ENCODE results near the gene SUSD3.
"Not testable (repeated sequence)": the region's sequence is repeated elsewhere in the genome, so short reads cannot be mapped to it uniquely, and the experiment has no call there.

The SUSD3 gene

DNA sequence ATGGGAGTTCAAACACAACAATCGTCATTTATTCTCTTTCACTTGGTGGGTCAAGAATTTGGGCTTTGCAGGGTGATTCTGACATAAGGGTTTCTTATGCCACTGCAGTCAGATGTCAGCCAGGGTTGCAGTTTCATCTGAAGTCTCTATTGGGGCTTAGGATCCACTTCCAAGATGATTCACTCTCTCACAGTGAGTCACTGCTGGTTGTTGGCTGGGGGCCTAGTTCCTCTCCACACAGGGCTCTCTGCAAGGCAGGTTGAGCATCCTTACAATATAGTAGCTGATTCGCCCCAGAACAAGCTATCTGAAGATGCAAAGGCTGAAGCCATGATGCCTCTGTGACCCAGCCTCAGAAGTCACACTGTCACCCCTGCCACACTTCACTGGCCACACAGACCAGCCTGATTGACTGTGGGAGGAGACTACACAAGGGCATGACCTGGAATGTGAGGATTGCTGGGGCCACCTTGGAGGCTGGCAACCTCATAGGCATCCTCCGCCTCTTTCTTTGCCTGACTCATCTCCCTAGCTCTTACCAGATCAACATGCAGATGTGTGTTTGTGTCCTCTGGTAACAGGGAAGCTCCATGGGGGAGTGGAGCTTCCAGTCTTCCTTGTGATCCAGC, 33.1 kb downstream of the SUSD3 start:
- DNase-seq (ENCODE audit: low read depth in 3 of 3, low spot score in 1 of 3), result peak in 1 of 3 donors; percentile 43

DNA sequence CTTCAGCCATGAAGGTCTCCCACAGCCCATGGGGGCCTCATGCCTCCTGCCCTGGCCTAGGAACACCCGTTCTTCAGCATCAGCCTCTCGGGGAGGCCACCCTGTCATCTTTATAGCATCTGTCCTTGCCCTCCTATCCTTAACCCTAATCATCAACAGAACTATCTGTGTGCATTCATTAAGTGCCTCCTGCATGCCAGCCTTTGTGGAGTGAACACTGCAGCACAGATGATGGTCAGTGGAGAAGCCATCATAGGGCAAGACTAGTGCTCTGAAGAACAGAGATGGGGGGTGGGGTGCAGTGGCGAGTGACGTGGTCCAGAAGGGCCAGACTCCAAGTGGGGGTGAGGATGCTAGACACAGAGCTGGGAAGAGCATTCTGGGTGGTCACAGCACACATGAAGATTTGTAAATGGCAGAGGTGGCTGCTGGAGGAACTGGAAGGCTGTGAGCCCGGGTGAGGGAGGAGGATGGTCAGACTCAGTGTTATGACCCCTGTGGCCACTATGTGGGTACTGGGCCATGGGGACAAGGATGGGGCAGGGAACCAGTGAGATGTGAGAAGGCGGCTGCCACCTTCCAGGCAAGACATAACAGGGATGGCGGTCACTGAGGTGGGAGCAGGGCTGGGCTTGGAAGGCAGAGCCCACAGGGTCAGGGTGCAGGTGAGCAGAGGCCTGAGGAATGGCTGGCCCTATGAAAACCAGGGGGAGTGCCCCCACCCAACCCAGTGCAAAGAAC, 33.9 kb downstream of the SUSD3 start:
- no peak for DNase-seq (ENCODE audit: low read depth in 3 of 3, low spot score in 1 of 3)

DNA sequence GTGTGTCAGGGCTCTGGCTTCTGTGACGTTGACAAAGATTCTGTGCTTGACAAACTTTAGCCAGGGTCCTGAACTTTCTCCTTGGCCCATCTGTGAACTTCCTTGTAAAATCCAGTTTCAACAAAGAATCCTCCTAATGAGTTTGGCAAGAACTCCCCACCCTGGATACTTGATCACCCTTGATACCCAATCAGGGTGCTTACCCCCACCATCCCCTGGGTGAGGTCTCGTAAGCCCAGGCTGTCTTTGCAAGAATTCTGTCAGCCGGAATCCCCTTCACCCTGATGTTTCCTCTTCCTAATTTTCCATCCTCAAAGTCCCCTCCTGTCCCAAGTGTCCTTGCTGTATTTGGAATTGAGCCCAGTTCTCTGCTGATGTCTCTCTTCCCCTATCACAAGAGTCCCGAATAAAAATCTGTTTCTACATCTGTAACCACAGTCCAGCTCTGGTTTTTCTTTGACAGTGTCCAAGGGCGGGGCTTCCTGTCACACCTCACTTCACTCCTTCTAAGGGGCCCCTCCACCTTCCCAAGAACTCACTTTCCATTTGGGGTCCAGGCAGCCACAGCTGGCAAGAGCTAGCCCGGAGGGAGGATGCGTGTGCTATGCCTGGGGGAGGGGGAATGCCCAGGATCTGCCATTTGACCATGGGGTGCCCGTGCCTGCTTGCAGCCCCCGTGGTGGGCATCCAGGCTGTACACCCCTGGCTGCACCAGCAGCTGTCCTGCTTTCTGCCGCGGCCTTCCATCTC, 34.8 kb downstream of the SUSD3 start:
- no peak for DNase-seq (ENCODE audit: low read depth in 3 of 3, low spot score in 1 of 3)

DNA sequence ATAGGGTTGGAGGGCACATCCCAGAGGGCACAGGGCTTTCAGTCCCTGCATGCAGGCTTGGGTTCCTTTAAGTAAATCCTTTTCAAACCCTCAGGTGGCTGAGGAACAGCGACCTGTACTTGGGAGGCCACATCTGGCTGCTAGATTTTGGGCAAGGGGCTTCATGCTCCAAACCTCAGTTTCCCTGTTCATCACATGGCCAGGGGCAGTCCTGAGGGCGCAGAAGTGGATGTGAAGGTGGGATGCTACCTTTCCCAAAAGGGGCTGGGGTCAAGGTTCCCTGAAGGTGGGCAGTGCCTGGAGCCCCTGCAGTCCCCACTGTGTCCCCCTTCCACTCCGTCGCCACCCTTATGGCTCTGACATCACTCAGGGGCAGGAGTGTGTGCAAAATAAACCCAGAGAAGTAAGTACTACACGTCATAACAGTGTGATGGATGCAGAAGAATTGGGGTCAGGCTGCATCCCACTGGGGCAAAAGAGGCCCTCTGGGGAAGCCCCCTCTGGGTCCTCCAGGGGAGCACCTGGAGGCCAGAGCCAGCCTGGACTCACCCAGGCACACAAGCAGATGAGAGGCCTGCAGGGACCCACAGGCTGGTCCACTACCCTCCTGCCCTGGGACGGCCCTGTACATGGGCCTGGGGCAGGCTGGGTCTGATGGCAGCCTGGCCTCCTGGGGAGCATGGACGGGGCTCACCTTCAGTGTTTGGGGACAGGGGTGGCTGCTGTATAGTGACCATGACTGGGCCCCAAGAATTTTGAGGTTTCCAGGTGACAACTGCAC, 35.6 kb downstream of the SUSD3 start:
- DNase-seq (ENCODE audit: low read depth in 3 of 3, low spot score in 1 of 3), result no peak

DNA sequence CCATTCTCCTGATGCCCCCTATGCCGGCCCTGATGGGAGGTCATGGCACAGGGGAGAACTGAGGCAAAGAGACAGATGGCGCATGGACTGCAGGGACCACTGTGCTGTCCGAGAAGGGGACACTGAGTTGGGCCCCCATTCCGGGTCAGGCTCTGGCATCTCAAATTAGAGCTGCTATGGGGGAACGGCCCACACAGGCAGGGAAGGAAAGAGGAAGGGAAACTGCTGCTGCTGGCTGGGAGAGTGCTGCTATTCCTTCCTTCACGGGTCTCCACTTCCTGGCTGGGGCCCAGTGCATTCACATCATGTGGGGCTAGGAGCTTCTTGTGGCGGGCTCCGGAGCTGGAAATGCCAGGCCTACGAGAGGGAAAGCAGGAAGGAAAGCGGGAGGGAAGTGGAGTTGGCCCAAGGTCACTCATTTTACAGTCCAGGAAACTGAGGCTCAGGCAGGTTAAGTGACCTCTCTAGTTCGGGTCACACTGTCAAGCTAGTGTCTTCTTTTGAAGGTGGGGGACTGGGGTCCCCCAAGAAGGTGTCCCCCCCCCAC, 36.2 kb downstream of the SUSD3 start:
- no peak for DNase-seq (ENCODE audit: low read depth in 3 of 3, low spot score in 1 of 3)

DNA sequence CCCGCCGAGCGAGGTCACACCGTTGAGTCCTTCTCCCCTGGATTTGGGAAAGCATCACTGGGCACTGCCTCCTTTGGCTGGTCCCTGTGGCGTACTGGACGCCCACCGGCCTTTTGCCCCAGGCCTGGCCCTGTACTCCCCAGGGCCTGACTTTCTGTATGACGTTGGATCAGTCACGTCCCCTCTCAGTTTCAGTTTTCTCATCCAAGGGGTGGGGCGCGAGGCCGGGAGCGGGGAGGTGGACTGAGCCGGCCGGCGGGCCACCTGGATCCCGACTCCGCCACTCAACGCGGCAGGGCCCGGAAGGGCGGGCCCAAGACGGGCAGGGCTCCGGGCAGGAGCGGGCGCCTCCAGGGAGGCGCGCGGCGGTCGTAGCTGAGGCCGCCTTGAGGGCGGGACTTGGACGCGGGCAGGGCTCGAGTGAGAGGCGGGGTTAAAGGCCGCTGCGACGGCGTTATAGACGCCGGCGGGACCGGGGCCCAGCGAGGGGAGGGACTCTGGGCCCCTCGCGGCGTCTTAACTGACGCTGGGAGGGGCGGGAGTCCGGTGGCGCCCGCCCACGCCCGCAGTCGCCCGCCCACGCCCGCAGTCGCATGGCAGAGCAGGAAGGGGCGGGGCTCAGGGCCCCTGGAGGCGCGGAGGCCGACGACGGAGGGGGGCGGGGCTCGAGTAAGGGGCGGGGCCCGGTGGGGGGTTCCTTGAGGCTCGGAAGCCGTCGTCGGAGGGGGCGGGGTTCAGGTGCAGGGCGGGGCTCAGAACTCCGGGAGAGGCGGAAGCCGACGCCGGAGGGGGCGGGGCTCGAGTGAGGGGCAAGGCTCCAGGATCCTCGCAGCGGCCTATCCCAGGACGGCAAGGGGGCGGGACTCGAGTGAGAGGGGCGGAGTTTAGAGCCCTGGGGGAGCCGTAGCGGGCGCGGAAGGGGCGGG, 37.0 kb downstream of the SUSD3 start:
- DNase-seq (ENCODE audit: low read depth in 3 of 3, low spot score in 1 of 3), result peak; percentile 100

DNA sequence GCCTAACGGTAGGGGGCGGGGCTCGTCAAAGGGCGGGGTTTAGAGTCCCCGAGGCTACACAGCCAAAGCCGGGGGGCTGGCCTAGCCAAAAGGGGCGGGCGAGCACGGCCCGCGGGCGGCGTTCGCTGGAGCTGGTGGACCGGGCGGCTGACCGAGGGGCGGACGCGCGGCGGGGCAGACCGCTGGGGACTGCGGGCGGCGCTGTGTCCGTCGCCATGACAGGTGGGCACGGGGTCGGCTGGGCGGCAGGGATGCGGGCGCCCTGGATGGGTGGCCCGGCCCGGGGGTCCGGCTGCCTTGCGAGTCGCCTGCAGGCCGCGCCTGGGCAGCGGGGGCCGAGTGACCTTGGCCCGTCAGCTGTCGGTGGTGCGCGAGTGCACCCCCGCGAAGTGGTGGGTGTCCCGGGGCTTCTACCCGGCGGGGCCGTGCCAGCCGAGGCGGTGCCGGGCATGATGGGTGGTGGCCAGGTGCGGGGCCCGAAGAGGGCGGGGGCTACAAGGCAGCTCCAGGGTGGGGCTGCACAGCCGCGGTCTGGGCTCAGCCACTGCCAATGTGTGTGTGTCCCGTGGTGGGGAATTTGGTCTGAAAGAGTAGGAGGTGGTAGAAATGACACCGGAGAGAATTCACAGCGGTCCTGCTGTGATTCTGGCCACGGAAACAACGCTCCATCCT, 37.8 kb downstream of the SUSD3 start, which contains the start of gene CARD19:
TSS of gene CARD19 (plus strand) at position 87 of the 672 bp plus-strand sequence. CDS start at position 216, 129 bp downstream.
- DNase-seq (ENCODE audit: low read depth in 3 of 3, low spot score in 1 of 3), result no peak

DNA sequence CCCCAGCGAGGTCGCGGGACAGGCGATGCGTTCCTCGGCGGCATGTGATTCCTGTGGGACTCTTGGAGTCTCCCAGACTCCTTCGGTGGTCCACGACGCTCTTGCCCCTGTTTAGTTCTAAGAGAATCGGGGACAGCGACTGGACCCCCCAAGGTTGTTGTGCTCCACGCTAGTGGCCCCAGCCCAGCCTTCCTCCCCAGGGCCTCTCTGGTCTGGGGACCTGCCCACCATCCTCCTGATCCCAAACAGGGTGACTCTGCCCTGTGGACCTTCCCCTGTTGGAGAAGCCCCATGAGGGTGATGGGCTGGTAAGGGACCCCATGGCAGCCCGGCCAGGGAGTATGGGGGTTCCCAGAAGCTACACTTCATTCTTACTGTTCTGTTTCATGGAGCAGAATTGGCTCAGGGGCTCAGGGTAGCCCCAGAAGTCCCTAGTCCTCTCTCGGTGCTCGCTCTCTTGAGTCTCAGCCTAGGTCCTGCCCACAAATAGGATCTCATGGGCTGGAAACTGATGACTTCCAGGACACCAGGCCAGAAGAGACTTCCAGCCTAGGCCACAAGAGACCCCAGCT, 38.4 kb downstream of the SUSD3 start:
- no peak for DNase-seq (ENCODE audit: low read depth in 3 of 3, low spot score in 1 of 3)

DNA sequence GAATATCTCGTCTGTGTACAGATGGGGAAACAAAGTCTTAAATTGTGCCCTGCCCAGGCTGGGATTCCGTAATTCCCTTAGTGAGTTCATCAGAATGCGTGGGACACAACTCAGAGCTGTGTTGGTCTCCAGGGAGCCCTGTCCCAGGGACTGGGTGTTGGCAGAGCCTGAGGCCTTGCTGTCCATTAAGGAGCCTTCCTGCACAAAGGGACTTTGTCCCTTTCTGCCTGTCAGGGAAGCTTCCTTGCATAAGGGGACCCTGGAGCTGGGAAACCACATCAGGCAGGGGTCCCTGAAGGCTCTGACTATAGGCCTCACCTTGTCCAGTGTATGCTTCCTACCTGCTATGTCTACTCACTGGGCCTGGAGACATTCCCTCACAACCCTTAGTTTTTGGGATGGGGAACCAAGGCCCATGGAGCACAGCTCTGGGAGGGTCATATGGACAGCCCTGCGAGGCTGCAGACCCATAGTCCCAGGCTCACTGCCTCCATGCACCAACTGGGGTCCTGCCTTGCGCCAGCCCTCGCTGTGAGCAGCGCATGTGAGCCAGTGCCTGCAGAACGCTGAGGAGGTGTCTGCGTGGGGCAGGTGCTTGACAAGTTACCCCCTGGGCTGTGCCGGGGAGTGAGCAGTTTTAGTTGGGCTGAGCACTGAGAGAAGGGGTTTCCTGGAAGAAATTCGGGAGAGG, 39.2 kb downstream of the SUSD3 start:
- DNase-seq (ENCODE audit: low read depth in 3 of 3, low spot score in 1 of 3), result no peak

DNA sequence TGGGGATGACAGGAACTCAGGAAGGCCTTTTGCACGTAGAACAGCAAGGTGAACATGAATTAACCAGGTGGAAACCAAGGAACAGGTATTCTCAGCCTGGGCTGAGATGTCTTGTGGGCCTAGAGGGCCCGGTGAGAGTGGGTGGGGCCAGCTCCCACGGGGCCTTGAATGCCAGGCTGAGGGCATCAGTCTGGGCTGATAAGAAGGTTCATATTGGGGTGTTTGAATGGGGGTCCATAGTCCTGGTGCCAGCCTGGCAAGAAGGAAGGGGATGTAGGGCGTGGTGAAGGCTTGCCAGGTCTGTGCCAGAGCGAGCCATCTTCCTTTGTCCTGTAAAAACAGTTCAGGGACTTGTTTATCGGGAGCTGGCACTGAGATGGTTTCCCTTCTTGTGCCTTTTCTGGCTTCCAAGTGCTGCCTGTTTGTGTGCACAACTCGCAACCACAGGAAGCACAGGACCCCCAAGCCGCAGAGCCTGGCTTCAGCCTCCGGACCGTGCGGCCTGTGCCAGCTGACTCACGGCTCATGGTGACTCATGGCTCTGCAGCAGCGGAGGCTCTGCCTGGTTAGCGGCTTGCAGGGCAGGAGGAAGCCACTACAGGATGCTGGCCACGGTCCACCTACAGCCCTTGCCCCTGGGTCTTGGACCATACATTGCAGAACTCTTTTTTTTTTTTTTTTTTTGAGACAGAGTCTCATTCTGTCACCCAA, 39.9 kb downstream of the SUSD3 start:
- peak in 1 of 3 donors; percentile 32 for DNase-seq (ENCODE audit: low read depth in 3 of 3, low spot score in 1 of 3)

DNA sequence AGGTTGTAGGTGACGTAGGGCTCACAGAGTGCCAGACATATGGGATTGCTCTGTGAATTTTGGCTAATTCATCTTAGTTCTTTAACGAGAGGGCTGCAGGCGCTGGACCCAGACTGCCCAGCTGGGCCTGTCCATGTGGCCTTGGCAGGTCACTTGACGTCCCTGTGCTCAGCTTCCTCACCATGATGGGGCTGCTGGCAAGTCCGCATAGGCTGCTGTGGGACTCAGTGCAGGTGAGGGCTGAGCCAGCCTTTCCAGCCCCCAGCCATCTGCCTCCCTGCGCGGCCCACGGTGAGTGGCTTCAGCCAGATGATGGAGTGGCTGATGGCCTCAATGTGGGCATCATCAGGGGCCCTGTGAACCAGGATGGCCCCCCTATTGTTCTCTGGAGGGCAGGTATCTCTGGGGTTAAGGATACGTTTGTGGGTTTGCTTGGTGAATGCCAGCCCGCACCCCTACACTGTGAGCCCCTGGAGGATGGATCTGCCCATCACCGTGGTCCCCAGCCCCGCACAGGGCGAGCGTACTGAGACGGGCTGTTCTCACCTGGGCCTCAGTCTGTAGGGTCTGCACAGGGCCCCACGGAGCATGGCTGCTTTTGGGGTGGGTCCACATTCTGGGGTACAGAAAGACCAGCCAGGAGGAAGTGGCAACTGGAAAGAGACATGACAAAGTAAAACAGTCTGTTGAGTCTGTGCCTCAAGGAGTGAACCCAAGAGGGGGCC, 41.2 kb downstream of the SUSD3 start:
- DNase-seq (ENCODE audit: low read depth in 3 of 3, low spot score in 1 of 3), result no peak

DNA sequence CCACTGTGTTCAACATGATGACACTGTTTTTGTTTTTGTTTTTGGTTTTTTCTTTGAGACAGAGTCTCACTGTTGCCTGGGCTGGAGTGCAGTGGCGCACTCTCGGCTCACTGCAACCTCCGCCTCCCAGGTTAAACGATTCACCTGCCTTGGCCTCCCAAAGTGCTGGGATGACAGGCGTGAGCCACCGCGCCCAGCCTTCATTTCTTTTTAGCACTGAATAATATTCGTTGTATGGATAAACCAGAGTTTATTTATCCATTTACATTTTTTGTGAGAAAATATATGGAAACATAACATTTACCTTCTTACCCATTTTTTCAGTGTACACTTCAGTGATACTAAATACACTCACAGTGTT, 41.8 kb downstream of the SUSD3 start:
- DNase-seq (ENCODE audit: low read depth in 3 of 3, low spot score in 1 of 3), result no peak

DNA sequence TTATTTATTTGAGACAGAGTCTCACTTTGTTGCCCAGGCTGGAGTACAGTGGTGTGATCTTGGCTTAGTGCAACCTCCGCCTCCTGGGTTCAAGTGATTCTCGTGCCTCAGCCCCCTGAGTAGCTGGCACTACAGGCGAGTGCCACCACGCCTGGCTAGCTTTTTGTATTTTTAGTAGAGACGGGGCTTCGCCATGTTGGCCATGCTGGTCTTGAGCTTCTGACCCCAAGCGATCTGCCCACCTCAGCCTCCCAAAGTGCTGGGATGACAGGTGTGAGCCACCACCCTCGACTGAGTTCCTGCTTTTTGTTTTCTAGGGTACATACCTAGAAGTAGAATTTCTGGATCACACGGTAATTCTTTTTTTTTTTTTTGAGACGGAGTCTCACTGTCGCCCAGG, 42.6 kb downstream of the SUSD3 start:
- DNase-seq (ENCODE audit: low read depth in 3 of 3, low spot score in 1 of 3), result not testable (repeated sequence)

DNA sequence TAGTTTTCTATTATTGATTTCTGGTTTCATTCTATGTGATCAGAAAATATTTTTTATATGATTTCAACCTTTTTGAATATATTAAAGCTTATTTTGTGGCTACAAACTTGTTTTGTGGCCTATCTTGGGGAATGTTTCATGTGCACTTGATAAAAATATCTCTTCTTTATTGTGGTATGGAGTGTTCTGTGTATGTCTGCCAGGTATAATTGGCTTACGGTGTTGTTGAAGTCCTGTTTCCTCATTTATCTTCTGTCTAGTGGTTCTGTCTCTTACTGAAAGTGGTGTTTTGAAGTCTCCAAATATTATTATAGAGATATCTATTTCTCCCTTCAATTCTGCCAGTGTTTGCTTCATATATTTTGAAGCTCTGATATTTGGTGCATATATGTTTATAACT, 47.1 kb downstream of the SUSD3 start:
- no peak for DNase-seq (ENCODE audit: low read depth in 3 of 3, low spot score in 1 of 3)

DNA sequence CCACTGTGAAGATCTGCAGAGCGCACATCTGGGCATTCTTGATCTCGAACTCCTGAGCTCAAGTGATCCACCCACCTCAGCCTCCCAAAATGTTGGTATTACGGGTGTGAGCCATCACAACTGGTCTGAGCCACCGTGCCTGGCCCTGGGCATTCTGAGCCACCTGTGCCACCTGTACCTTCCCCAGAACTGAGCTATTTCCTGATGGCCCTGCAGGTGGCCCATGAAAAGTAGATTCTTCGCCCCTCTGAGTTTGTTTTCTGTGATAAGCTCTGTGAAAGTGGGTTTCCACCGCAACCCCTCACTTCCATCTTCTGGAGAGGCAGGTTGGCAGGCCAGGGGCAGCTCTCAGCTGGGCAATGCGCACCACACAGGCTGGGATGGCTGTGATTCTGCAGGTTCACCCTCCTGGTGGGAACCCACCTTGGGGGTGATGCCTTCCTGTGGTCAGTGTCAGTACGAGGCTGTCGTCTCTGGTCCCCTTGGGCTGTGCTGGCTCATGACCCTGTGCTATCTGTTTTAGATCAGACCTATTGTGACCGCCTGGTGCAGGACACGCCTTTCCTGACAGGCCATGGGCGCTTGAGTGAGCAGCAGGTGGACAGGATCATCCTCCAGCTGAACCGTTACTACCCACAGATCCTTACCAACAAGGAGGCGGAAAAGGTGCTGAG, 48.8 kb downstream of the SUSD3 start:
- no peak for DNase-seq (ENCODE audit: low read depth in 3 of 3, low spot score in 1 of 3)

DNA sequence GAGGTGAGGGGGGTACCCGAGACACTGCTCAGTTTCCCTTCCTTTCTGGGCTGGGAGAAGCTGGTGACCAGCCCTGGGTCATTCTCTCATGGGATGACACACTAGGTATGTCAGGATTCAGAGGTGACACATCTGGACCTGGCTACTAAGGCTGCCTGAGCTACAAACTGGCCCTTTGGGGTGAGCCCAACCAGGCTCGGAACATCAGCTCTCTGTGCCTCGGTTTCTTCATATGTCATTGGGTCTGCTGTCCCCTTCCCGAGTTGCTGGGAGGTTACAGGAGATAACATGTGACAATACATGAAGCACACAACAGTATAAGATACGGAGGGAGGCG, 49.3 kb downstream of the SUSD3 start:
- DNase-seq (ENCODE audit: low read depth in 3 of 3, low spot score in 1 of 3), result no peak
